Glutamatergic neuron (in vitro differentiated cells): ENCODE measurements around the gene TANC1. TPM values are rescaled to one million over a fixed set of nuclear protein-coding genes. Genes with fewer than 3 reads are reported as not detected.

Experiments used
- DNase-seq: peaks from one replicate; pipeline ENCODE4 v3.0.0; 2022
- H3K27ac Mint-ChIP-seq: one replicate; pipeline ENCODE4 v1.8.0; 2020; ENCODE audit warnings: mild to moderate bottlenecking, mixed read lengths, inconsistent platforms; ENCODE audit not compliant: unreplicated experiment
- H3K27me3 Mint-ChIP-seq: one replicate; pipeline ENCODE4 v1.8.0; 2020; ENCODE audit warnings: mild to moderate bottlenecking, moderate library complexity, mixed read lengths, inconsistent platforms; ENCODE audit not compliant: unreplicated experiment
- H3K36me3 Mint-ChIP-seq: one replicate; pipeline ENCODE4 v1.8.0; 2020; ENCODE audit warnings: mild to moderate bottlenecking, mixed read lengths, inconsistent platforms; ENCODE audit not compliant: unreplicated experiment
- H3K4me1 Mint-ChIP-seq: one replicate; pipeline ENCODE4 v1.8.0; 2020; ENCODE audit warnings: mild to moderate bottlenecking, low read depth, mixed read lengths, inconsistent platforms; ENCODE audit not compliant: unreplicated experiment
- H3K4me3 Mint-ChIP-seq: one replicate; pipeline ENCODE4 v1.8.0; 2020; ENCODE audit warnings: mild to moderate bottlenecking, mixed read lengths, inconsistent platforms; ENCODE audit not compliant: unreplicated experiment
- H3K9me3 Mint-ChIP-seq: one replicate; pipeline ENCODE4 v1.8.0; 2020; ENCODE audit warnings: mild to moderate bottlenecking, moderate library complexity, mixed read lengths, inconsistent platforms; ENCODE audit not compliant: unreplicated experiment
- CTCF ChIP-seq: fragments of 200-600 bp; sonication (generic); IDR thresholded peaks from one replicate; pipeline ENCODE4 v1.5.0; 2021; ENCODE audit not compliant: partially characterized antibody, unreplicated experiment
- total RNA-seq: library from RNA; stranded (reverse); fragmentation: NEBNext Ultra II Directional; extraction: Animal tissue kit (Norgen Biotek cat#: 25700); gene quantifications from one replicate; pipeline ENCODE4 v1.2.1, GENCODE V29; 2021; ENCODE audit not compliant: unreplicated experiment

TANC1 gene
- total RNA-seq, 1 donor from 2014 or later: 14.9 TPM

GRCh38 chr2:159109517-159109916 lies 141.1 kb downstream of the TANC1 start:
- Mint-ChIP-seq H3K27ac (no peak overlapping the region), H3K36me3 (no peaks in the 10 kb centered on the region), H3K9me3 (no peaks in the 10 kb centered on the region), H3K4me3 (no peak overlapping the region), H3K27me3 (peaks cover 2% of the 10 kb centered on the region), H3K4me1 (peaks cover 7% of the 10 kb centered on the region)
- DNase-seq: no peak
- no peak for TF ChIP-seq CTCF

- Mint-ChIP-seq H3K4me3 (no peak overlapping the region), H3K36me3 (no peaks in the 10 kb centered on the region), H3K9me3 (no peaks in the 10 kb centered on the region), H3K27ac (no peak overlapping the region), H3K4me1 (peaks cover 7% of the 10 kb centered on the region), H3K27me3 (peaks cover 2% of the 10 kb centered on the region)
- DNase-seq: no peak
- no peak for TF ChIP-seq CTCF
These were observed 142.3 kb downstream of the TANC1 start for GRCh38 chr2:159110784-159111183.

- Mint-ChIP-seq H3K4me3 (no peak overlapping the region), H3K27me3 (peaks cover 2% of the 10 kb centered on the region), H3K27ac (no peak overlapping the region), H3K36me3 (no peaks in the 10 kb centered on the region), H3K9me3 (no peaks in the 10 kb centered on the region), H3K4me1 (peaks cover 7% of the 10 kb centered on the region)
- no peak for TF ChIP-seq CTCF
- DNase-seq: no peak
These were observed 143.0 kb downstream of the TANC1 start for GRCh38 chr2:159111346-159111927.

GRCh38 chr2:159114835-159115234 lies 146.4 kb downstream of the TANC1 start:
- no peak for DNase-seq
- Mint-ChIP-seq H3K4me1 (peaks cover 3% of the 10 kb centered on the region), H3K36me3 (no peaks in the 10 kb centered on the region), H3K27me3 (peaks cover 2% of the 10 kb centered on the region), H3K27ac (no peak overlapping the region), H3K4me3 (no peak overlapping the region), H3K9me3 (no peaks in the 10 kb centered on the region)
- no peak for TF ChIP-seq CTCF

GRCh38 chr2:159116922-159117321 lies 148.5 kb downstream of the TANC1 start:
- no peaks in the 10 kb centered on the region for H3K27me3 Mint-ChIP-seq
- no peak for TF ChIP-seq CTCF
- H3K4me3 Mint-ChIP-seq: no peak overlapping the region
- no peak overlapping the region for H3K27ac Mint-ChIP-seq
- H3K9me3 Mint-ChIP-seq: no peaks in the 10 kb centered on the region
- H3K4me1 Mint-ChIP-seq: no peaks in the 10 kb centered on the region
- H3K36me3 Mint-ChIP-seq: no peaks in the 10 kb centered on the region
- no peak for DNase-seq
